Upper lobe of left lung (tissue), 4 donors: ENCODE results near the gene MKNK1.

Source experiments
- POLR2A ChIP-seq, 4 donors: fragments of 450-650 bp; IDR thresholded peaks; one replicate each; pipeline ENCODE4 v1.5.1; 2016 to 2017; ENCODE audit warnings: antibody characterized with exemption in 4 of 4, mild to moderate bottlenecking in 2 of 4
- TF ChIP-seq, protein P1 (sequence below), 6 experiments: fragments of 450-650 bp in 4 of 6; fragments of 200-600 bp in 2 of 6; sonication (generic) in 2 of 6; IDR thresholded peaks; one replicate each; pipeline ENCODE4 v1.5.1; 2016 to 2019; ENCODE audit warnings: antibody characterized with exemption in 6 of 6

DNA sequence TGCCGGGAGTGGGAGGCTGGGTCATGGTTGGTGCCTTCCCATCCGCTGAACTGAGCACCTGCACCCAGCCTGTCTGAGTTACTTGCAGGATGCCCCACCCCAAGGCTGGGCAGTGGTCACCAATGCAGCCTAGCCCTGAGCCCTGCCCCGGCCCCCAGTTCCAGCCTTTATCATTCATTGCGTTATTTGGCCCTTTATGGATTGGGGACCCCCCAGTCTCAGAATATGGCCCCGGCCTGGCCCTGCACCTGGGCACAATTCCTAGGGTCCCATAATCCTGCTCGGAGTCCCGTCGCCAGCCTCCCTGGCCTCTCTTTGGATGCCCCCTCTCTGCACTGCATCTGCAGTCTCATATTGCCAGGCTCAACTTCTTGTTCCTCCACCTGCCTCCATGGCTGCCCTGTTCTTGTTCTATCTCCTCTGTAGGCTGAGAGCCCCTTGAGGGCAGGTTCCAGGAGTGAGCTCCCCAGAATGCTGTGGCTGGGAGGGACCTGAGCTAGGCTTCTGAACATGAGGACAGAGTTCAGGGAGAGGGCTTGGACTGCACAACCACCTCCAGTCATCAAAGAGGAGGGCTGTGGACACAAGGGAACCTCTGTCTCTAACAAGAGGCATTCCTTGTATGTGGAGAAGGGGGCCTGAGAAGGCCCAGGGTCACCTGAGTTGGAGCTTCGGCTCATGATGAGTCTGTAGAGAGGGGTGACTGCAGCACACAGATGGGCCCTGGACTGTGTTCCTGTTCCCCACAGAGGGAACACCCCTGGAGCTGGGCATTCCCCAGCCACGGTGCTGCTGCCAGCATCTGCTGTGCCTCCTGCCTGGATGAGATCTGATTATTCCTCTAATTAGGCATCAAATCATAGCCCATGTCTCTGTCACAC lies 51.5 kb downstream of the MKNK1 start:
- TF ChIP-seq, protein P1, sequence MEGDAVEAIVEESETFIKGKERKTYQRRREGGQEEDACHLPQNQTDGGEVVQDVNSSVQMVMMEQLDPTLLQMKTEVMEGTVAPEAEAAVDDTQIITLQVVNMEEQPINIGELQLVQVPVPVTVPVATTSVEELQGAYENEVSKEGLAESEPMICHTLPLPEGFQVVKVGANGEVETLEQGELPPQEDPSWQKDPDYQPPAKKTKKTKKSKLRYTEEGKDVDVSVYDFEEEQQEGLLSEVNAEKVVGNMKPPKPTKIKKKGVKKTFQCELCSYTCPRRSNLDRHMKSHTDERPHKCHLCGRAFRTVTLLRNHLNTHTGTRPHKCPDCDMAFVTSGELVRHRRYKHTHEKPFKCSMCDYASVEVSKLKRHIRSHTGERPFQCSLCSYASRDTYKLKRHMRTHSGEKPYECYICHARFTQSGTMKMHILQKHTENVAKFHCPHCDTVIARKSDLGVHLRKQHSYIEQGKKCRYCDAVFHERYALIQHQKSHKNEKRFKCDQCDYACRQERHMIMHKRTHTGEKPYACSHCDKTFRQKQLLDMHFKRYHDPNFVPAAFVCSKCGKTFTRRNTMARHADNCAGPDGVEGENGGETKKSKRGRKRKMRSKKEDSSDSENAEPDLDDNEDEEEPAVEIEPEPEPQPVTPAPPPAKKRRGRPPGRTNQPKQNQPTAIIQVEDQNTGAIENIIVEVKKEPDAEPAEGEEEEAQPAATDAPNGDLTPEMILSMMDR (IDR thresholded peaks at IDR 0.05): no peak
- no peak for TF ChIP-seq POLR2A (IDR thresholded peaks at IDR 0.05)
